DOHH2 (cell line): ENCODE measurements around the gene CTIF.

Source experiments
- CTCF ChIP-seq: fragments of 200-600 bp; sonication (generic); IDR thresholded peaks from one replicate; pipeline ENCODE4 v1.5.1; 2014; ENCODE audit warnings: antibody characterized with exemption, mild to moderate bottlenecking, low read depth, low read length; ENCODE audit not compliant: poor library complexity, severe bottlenecking
- EZH2phosphoT487 ChIP-seq: fragments of 200-600 bp; sonication (generic); IDR thresholded peaks from 2 replicates; pipeline ENCODE4 v1.6.1; 2017; ENCODE audit warnings: borderline replicate concordance, mild to moderate bottlenecking, antibody characterized with exemption, low read length, moderate library complexity, mixed read lengths

GRCh38 chr18:48875314-48875941, 336.6 kb downstream of the CTIF start:
- TF ChIP-seq CTCF (no peak), EZH2phosphoT487 (no peak)
